ENCODE measurements around the gene CCDC190. TPM values are rescaled to one million over a fixed set of nuclear protein-coding genes. Genes with fewer than 3 reads are reported as not detected.

CCDC190 gene
- total and polyA plus RNA-seq, 8 donors, result 0.22 to 2.1 (median 0.65) TPM

DNA sequence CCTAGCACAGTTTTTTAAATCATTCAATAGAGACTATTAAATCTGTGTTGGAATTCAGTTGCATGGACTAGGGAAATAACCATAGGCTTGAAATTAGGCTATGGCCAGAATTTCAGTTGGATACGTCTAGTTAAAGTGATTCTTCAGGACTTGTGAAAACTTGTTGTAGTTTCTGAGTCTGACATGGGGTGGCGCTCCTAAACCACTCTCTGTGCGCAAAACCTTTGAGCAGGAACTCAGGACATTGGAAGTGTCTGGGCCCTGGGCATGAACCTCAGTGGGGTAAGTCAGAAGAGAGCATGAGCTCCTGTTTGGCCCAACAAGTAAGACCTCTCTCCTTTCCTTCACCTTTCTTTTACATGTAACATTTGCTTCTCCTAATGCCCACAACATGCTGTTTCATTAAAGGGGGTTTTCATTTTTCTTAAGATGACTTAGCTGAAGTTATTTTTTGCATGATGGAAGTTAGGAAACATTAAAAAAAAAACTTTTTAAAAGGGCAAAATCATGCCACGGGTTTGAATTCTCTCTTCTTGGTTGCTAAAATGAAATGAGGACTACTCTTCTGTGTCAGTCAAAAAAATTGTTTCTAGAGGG, 17.1 kb upstream of the CCDC190 start:
- peaks cover 0 to 7% of the 10 kb centered on the region in 2 donors for H3K27me3 ChIP-seq
- no peak overlapping the region for H3K27ac ChIP-seq
- intact Hi-C loops (cut with DNase I), result loop anchor here in 1 of 2 donors (10.0 kb wide), 1 partner anchor 187 kb away; the partner anchor contains the start of gene RGS4
- no peak overlapping the region for H3K4me3 ChIP-seq
- no peaks in the 10 kb centered on the region for H3K9me3 ChIP-seq
- H3K36me3 ChIP-seq, result no peaks in the 10 kb centered on the region
- DNase-seq, result peak in 2 of 4 donors; percentile 26 to 53
- TF ChIP-seq, protein P1, sequence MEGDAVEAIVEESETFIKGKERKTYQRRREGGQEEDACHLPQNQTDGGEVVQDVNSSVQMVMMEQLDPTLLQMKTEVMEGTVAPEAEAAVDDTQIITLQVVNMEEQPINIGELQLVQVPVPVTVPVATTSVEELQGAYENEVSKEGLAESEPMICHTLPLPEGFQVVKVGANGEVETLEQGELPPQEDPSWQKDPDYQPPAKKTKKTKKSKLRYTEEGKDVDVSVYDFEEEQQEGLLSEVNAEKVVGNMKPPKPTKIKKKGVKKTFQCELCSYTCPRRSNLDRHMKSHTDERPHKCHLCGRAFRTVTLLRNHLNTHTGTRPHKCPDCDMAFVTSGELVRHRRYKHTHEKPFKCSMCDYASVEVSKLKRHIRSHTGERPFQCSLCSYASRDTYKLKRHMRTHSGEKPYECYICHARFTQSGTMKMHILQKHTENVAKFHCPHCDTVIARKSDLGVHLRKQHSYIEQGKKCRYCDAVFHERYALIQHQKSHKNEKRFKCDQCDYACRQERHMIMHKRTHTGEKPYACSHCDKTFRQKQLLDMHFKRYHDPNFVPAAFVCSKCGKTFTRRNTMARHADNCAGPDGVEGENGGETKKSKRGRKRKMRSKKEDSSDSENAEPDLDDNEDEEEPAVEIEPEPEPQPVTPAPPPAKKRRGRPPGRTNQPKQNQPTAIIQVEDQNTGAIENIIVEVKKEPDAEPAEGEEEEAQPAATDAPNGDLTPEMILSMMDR (IDR thresholded peaks at IDR 0.05), result peak; percentile 57 to 71
- peak; percentile 81 for ATAC-seq
- no peaks in the 10 kb centered on the region for H3K4me1 ChIP-seq

DNA sequence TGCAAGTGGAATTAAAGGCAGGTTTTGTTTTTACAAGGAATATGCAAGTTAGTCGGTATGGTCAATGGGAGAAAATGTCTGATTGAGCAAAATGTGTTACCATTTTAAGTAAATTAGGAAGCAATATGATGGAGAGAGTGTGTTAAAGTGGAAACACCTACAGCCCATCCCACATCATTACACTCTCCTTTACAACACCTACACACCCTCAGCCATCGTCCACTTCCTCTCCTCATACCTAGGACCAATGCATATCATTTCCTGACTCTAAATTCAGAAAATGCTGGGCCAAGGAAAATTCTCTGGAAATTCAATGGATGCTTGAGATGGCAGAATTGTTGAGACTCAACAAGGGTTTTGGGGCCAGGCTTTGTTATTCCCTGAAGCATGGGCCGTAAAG, 16.4 kb upstream of the CCDC190 start:
- no peak overlapping the region for H3K27ac ChIP-seq

DNA sequence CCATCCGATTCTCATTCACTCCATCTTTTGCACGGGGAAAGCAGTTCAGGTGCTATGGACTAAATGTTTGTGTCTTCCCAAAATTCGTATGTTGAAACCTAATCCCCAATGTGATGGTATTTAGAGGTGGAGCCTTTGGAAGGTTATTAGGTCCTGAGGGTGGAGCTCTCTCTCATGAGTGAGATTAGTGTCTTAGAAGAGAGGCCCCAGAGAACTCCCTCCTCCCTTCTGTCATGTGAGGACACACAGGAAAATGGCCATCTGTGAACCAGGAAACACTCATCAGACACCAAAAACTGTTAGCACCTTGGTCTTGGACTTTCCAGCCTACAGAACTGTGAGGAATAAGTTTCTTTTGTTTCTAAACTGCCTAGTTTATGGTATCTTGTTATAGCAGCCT, 15.8 kb upstream of the CCDC190 start:
- H3K4me3 ChIP-seq, result no peak overlapping the region
- no peak overlapping the region for H3K27ac ChIP-seq
- no peaks in the 10 kb centered on the region for H3K9me3 ChIP-seq
- no peak for ATAC-seq
- intact Hi-C loops (cut with DNase I), result loop anchor here in 1 of 2 donors (10.0 kb wide), 1 partner anchor 188 kb away; the partner anchor contains the start of gene RGS4
- H3K27me3 ChIP-seq, result peaks cover 0 to 7% of the 10 kb centered on the region in 2 donors
- H3K36me3 ChIP-seq, result no peaks in the 10 kb centered on the region
- TF ChIP-seq, protein P1 (IDR thresholded peaks at IDR 0.05), result no peak
- H3K4me1 ChIP-seq, result no peaks in the 10 kb centered on the region
- no peak for DNase-seq

More for the DNA sequence above, 16.4 kb upstream of the CCDC190 start:
- H3K36me3 ChIP-seq, result no peaks in the 10 kb centered on the region
- intact Hi-C loops (cut with DNase I), result loop anchor here in 1 of 2 donors (10.0 kb wide), 1 partner anchor 187 kb away; the partner anchor contains the start of gene RGS4
- DNase-seq (no peak), ATAC-seq (no peak)
- H3K4me1 ChIP-seq, result no peaks in the 10 kb centered on the region
- peaks cover 0 to 7% of the 10 kb centered on the region in 2 donors for H3K27me3 ChIP-seq
- H3K4me3 ChIP-seq, result no peak overlapping the region
- TF ChIP-seq, protein P1 (IDR thresholded peaks at IDR 0.05), result no peak
- H3K9me3 ChIP-seq, result no peaks in the 10 kb centered on the region

- Histone ChIP-seq H3K36me3 (no peaks in the 10 kb centered on the region), H3K27me3 (peaks cover 0 to 7% of the 10 kb centered on the region in 2 donors), H3K27ac (peak overlapping the region in 1 of 2 donors; percentile 31), H3K4me3 (no peak overlapping the region), H3K4me1 (no peaks in the 10 kb centered on the region), H3K9me3 (peaks cover 0 to 6% of the 10 kb centered on the region in 2 donors)
- intact Hi-C loops (cut with DNase I), result loop anchor here in 1 of 2 donors (10.0 kb wide), 1 partner anchor 191 kb away; the partner anchor contains the start of gene RGS4
- DNase-seq (no peak), ATAC-seq (peak; percentile 88)
- TF ChIP-seq, protein P1 (IDR thresholded peaks at IDR 0.05), result no peak
Observed at GRCh38 chr1:162873671-162874666, 13.0 kb upstream of the CCDC190 start.

Measured in left lung (tissue), 10 donors.